ENCODE results near the gene GRXCR1. TPM values are rescaled to one million over a fixed set of nuclear protein-coding genes. Genes with fewer than 3 reads are reported as not detected.

GRXCR1 gene
- total and polyA plus RNA-seq, 2 of the 4 experiments (the other 2 are of a cell fraction) = not detected

GRCh38 chr4:42891644-42892043 is 869 bp upstream of the GRXCR1 start:
- peaks cover 2% of the 10 kb centered on the region for H3K9me3 ChIP-seq (ENCODE audit: control insufficient read depth, insufficient read depth, low read length)
- no peak overlapping the region for H2BK15ac ChIP-seq (ENCODE audit: low read depth, low read length)
- H3K18ac ChIP-seq (ENCODE audit: low read depth, low read length) = no peak overlapping the region
- H2AK5ac ChIP-seq (ENCODE audit: low read depth, low read length) = no peak overlapping the region
- no TSS peak for BruUV-seq (replicated peaks)
- no peak overlapping the region for H3K27ac ChIP-seq (ENCODE audit: insufficient read depth, low read length)
- H2BK20ac ChIP-seq (ENCODE audit: low read depth, low read length) = no peak overlapping the region
- H2BK5ac ChIP-seq (ENCODE audit: low read depth, low read length, poor library complexity, severe bottlenecking) = no peak overlapping the region
- ATAC-seq (ENCODE audit: low read depth) (no peak), DNase-seq (no peak)
- no peaks in the 10 kb centered on the region for H3K36me3 ChIP-seq (ENCODE audit: control insufficient read depth, insufficient read depth, low read length)
- no peak overlapping the region for H2AK9ac ChIP-seq (replicated peaks; ENCODE audit: low read depth, low read length, poor library complexity)
- H3K4ac ChIP-seq (ENCODE audit: low read depth, low read length) = no peak overlapping the region
- TF ChIP-seq USF2 (IDR thresholded peaks at IDR 0.05; ENCODE audit: low read depth, low read length) (no peak), CEBPB (IDR thresholded peaks at IDR 0.05; ENCODE audit: low read depth, low read length) (no peak), FOS (IDR thresholded peaks at IDR 0.05; ENCODE audit: low read depth, low read length) (no peak), RFX5 (IDR thresholded peaks at IDR 0.05; ENCODE audit: low read depth, low read length) (no peak), MAFK (IDR thresholded peaks at IDR 0.05; ENCODE audit: low read depth, low read length) (no peak), MAZ (IDR thresholded peaks at IDR 0.05; ENCODE audit: borderline replicate concordance, low read depth, low read length) (no peak), NFE2L2 (IDR thresholded peaks at IDR 0.05; ENCODE audit: low read depth, low read length) (no peak), RAD21 (IDR thresholded peaks at IDR 0.05; ENCODE audit: low read length) (no peak), SMC3 (IDR thresholded peaks at IDR 0.05; ENCODE audit: low read depth, low read length) (no peak), POLR2A (IDR thresholded peaks at IDR 0.05; ENCODE audit: low read depth, low read length) (no peak), CTCF (conservative IDR thresholded peaks at IDR 0.05; ENCODE audit: low read depth, low read length) (no peak), RCOR1 (IDR thresholded peaks at IDR 0.05; ENCODE audit: insufficient replicate concordance, low read length) (no peak), CHD1 (IDR thresholded peaks at IDR 0.05; ENCODE audit: low read depth, low read length) (no peak)
- no peak overlapping the region for H2BK120ac ChIP-seq (ENCODE audit: low read depth, low read length)
- no peak overlapping the region for H4K8ac ChIP-seq (ENCODE audit: low read depth in 2 of 2, low read length in 2 of 2)
- WGBS, 2 experiments (ENCODE audit: extremely low coverage in 2 of 2, insufficient read length in 1 of 2) = no CpG with 5 or more reads among the region's 2 CpGs
- no peaks in the 10 kb centered on the region for H3K27me3 ChIP-seq (ENCODE audit: control insufficient read depth, insufficient read depth, low read length)
- H3K56ac ChIP-seq (ENCODE audit: extremely low read depth, insufficient read depth, low read length) = no peak overlapping the region
- POLR2A ChIA-PET (ENCODE audit: unreplicated experiment) = no interaction called here
- CTCF ChIA-PET = no interaction called here
- H2AFZ ChIP-seq (replicated peaks; ENCODE audit: low read length, poor library complexity) = no peak overlapping the region
- H3K23ac ChIP-seq (ENCODE audit: low read depth, low read length) = no peak overlapping the region
- no peaks in the 10 kb centered on the region for H4K20me1 ChIP-seq (ENCODE audit: insufficient read depth, low read length)
- no peak overlapping the region for H3K14ac ChIP-seq (replicated peaks; ENCODE audit: low read depth, low read length)
- in situ Hi-C loops (cut with MboI; ENCODE audit: low sequenced_read_pairs) = no loop called here
- H3K79me1 ChIP-seq (ENCODE audit: low read depth in 1 of 2, low read length in 2 of 2) = no peaks in the 10 kb centered on the region
- no peak overlapping the region for H3K9ac ChIP-seq (ENCODE audit: low read depth, low read length)
- intact Hi-C loops (cut with micrococcal nuclease) = no loop called here
- H4K5ac ChIP-seq (ENCODE audit: low read depth, low read length) = no peak overlapping the region
- H3K4me2 ChIP-seq (ENCODE audit: low read depth, low read length) = no peak overlapping the region
- dilution Hi-C loops (cut with HindIII; ENCODE audit: low sequenced_read_pairs, unreplicated experiment) = no loop called here
- no peaks in the 10 kb centered on the region for H3K4me1 ChIP-seq (ENCODE audit: control insufficient read depth, insufficient read depth, low read length)
- no peaks in the 10 kb centered on the region for H3K9me1 ChIP-seq (ENCODE audit: insufficient read depth, low read length)
- no peak overlapping the region for H4K91ac ChIP-seq (ENCODE audit: insufficient read depth, low read depth, low read length)
- no peak overlapping the region for H3K4me3 ChIP-seq (ENCODE audit: insufficient read depth, low read depth, low read length)

Measured in IMR-90 (cell line).